ENCODE data around the gene TRABD.

Gene TRABD

DNA sequence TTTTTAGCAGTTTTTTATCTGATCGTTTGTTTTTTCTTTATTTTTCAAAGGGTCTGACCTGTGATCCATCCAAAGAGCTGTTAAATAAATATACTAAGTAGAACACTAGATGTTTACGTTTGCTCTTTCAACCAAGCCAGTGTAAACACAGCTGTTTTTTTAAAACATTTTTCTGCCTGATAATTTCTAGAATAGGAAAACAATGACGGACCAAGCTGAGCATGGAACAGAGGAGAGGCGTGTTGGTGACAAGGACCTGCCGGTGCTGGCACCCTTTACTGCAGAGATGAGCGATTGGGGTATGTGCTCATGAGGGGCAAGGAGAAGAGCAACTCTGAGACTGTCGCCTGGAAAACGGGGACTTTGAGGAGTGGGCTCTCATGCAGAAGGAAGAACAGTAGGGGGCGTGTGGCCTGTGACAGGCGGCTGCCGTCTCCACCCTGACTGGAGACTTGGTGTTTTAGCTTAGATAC lies 43.8 kb upstream of the TRABD start:
- H4K20me1 ChIP-seq (ENCODE audit: insufficient read depth, low read length) = no peaks in the 10 kb centered on the region
- H3K27me3 ChIP-seq (replicated peaks; ENCODE audit: insufficient read depth, low read length) = 0 out of 2 replicates have a peak, but pooled peaks cover 4% of the 10 kb centered on the region
- H3K79me2 ChIP-seq (ENCODE audit: low read length) = no peaks in the 10 kb centered on the region
- H2AFZ ChIP-seq (ENCODE audit: low read length) = no peak overlapping the region
- no peak for TF ChIP-seq EZH2phosphoT487 (IDR thresholded peaks at IDR 0.05; ENCODE audit: low read length)
- TF ChIP-seq, protein P1, sequence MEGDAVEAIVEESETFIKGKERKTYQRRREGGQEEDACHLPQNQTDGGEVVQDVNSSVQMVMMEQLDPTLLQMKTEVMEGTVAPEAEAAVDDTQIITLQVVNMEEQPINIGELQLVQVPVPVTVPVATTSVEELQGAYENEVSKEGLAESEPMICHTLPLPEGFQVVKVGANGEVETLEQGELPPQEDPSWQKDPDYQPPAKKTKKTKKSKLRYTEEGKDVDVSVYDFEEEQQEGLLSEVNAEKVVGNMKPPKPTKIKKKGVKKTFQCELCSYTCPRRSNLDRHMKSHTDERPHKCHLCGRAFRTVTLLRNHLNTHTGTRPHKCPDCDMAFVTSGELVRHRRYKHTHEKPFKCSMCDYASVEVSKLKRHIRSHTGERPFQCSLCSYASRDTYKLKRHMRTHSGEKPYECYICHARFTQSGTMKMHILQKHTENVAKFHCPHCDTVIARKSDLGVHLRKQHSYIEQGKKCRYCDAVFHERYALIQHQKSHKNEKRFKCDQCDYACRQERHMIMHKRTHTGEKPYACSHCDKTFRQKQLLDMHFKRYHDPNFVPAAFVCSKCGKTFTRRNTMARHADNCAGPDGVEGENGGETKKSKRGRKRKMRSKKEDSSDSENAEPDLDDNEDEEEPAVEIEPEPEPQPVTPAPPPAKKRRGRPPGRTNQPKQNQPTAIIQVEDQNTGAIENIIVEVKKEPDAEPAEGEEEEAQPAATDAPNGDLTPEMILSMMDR (IDR thresholded peaks at IDR 0.05; ENCODE audit: low read length) = no peak
- DNase-seq = no peak
- H3K4me2 ChIP-seq (ENCODE audit: low read depth, low read length) = no peak overlapping the region
- H3K4me3 ChIP-seq (ENCODE audit: low read length) = no peak overlapping the region
- no peaks in the 10 kb centered on the region for H3K9me2 ChIP-seq (replicated peaks; ENCODE audit: insufficient read depth, low read length)
- no peak overlapping the region for H3K9ac ChIP-seq (ENCODE audit: low read length)
- H3F3A ChIP-seq (ENCODE audit: insufficient read depth, low read length) = peaks cover 13% of the 10 kb centered on the region; the same call in 1 of the 2 replicates
- H3K36me3 ChIP-seq (replicated peaks; ENCODE audit: insufficient read depth, low read length) = no peaks in the 10 kb centered on the region
- H3K27ac ChIP-seq (ENCODE audit: low read length) = no peak overlapping the region
- H3K9me3 ChIP-seq (replicated peaks; ENCODE audit: insufficient read depth, low read length) = no peaks in the 10 kb centered on the region
- H3K4me1 ChIP-seq (ENCODE audit: low read length) = peaks cover 15% of the 10 kb centered on the region

DNA sequence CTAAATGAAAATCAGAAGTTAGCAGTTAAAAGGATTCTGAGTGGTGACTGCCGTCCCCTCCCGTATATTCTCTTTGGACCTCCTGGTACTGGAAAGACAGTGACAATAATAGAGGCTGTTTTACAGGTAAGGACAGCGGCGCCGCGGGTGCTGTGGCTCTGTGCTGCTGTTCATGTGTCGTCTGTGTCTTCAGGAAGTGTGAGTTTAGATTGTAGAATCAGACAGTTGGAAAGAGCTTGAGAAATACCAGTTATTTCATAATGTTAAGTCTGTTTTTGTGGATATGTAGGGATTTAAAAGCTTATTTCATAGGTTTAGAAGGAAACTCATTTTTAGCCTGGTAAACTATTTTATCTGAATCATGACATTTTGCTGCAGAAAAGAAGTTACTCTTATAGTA lies 42.6 kb upstream of the TRABD start:
- Histone ChIP-seq H3K4me2 (ENCODE audit: low read depth, low read length) (no peak overlapping the region), H3K9ac (ENCODE audit: low read length) (no peak overlapping the region), H3F3A (ENCODE audit: insufficient read depth, low read length) (peaks cover 13% of the 10 kb centered on the region; the same call in 1 of the 2 replicates), H3K9me3 (replicated peaks; ENCODE audit: insufficient read depth, low read length) (no peaks in the 10 kb centered on the region), H3K27ac (ENCODE audit: low read length) (no peak overlapping the region), H3K4me3 (ENCODE audit: low read length) (no peak overlapping the region), H2AFZ (ENCODE audit: low read length) (no peak overlapping the region), H3K27me3 (replicated peaks; ENCODE audit: insufficient read depth, low read length) (0 out of 2 replicates have a peak, but pooled peaks cover 4% of the 10 kb centered on the region), H3K36me3 (replicated peaks; ENCODE audit: insufficient read depth, low read length) (no peaks in the 10 kb centered on the region), H4K20me1 (ENCODE audit: insufficient read depth, low read length) (no peaks in the 10 kb centered on the region), H3K9me2 (replicated peaks; ENCODE audit: insufficient read depth, low read length) (no peaks in the 10 kb centered on the region), H3K79me2 (ENCODE audit: low read length) (no peaks in the 10 kb centered on the region), H3K4me1 (ENCODE audit: low read length) (peaks cover 15% of the 10 kb centered on the region)
- TF ChIP-seq, protein P1 (IDR thresholded peaks at IDR 0.05; ENCODE audit: low read length) = no peak
- TF ChIP-seq EZH2 (optimal IDR thresholded peaks at IDR 0.05; ENCODE audit: low read depth, low read length) (no peak), EZH2phosphoT487 (IDR thresholded peaks at IDR 0.05; ENCODE audit: low read length) (no peak)
- no peak for DNase-seq

DNA sequence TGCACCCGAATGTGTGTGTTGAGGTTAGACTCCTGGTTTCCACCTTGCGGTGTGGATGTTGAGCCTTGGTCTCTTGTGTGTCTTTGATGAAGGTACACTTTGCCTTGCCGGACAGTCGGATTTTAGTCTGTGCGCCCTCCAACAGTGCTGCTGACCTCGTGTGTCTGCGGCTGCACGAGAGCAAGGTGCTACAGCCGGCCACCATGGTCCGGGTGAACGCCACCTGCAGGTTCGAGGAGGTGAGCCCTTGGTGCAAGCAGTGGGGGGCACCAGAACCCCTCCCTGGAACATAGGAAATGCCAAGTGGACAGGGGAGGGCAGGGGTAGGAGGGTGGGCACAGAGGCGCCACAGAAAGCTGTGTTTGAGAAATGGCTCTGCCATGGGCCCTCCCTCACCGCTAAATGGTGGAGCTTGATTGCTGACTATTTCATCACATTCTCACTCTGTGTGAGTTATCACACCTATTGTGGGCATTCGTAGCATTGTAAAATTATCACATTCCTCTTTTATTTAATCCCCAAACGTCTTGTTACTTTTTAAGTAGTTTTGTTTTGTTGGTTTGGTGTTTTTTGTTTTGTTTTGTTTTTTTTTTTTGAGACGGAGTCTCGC lies 41.6 kb upstream of the TRABD start:
- Histone ChIP-seq H3K4me1 (ENCODE audit: low read length) (peaks cover 13% of the 10 kb centered on the region), H3K79me2 (ENCODE audit: low read length) (no peaks in the 10 kb centered on the region), H3K9ac (ENCODE audit: low read length) (no peak overlapping the region), H4K20me1 (ENCODE audit: insufficient read depth, low read length) (no peaks in the 10 kb centered on the region), H3K27ac (ENCODE audit: low read length) (no peak overlapping the region), H3K27me3 (replicated peaks; ENCODE audit: insufficient read depth, low read length) (0 out of 2 replicates have a peak, but pooled peaks cover 4% of the 10 kb centered on the region), H3F3A (ENCODE audit: insufficient read depth, low read length) (peaks cover 12% of the 10 kb centered on the region; the same call in 1 of the 2 replicates), H3K9me3 (replicated peaks; ENCODE audit: insufficient read depth, low read length) (no peaks in the 10 kb centered on the region), H3K4me3 (ENCODE audit: low read length) (no peak overlapping the region), H3K4me2 (ENCODE audit: low read depth, low read length) (no peak overlapping the region), H2AFZ (ENCODE audit: low read length) (no peak overlapping the region), H3K9me2 (replicated peaks; ENCODE audit: insufficient read depth, low read length) (no peaks in the 10 kb centered on the region), H3K36me3 (replicated peaks; ENCODE audit: insufficient read depth, low read length) (no peaks in the 10 kb centered on the region)
- no peak for TF ChIP-seq EZH2phosphoT487 (IDR thresholded peaks at IDR 0.05; ENCODE audit: low read length)
- TF ChIP-seq EZH2 (optimal IDR thresholded peaks at IDR 0.05; ENCODE audit: low read depth, low read length) = no peak
- TF ChIP-seq, protein P1 (IDR thresholded peaks at IDR 0.05; ENCODE audit: low read length) = no peak
- no peak for DNase-seq
